Stomach (tissue), 4 donors: ENCODE results near the gene KNG1.

Experiments
- EP300 ChIP-seq: sonication (generic); formaldehyde crosslinking; IDR thresholded peaks from one replicate; pipeline ENCODE4 v1.6.1; 2017; ENCODE audit warnings: antibody characterized with exemption
- POLR2A ChIP-seq, 4 donors: fragments of 450-650 bp; IDR thresholded peaks; one replicate each; pipeline ENCODE4 v1.6.1; 2016; ENCODE audit warnings: antibody characterized with exemption in 4 of 4, control low read depth in 2 of 4, mild to moderate bottlenecking in 1 of 4, moderate library complexity in 1 of 4
- TF ChIP-seq, protein P1 (sequence below), 7 experiments: fragments of 450-650 bp in 4 of 7; fragments of 200-600 bp in 3 of 7; sonication (generic) in 3 of 7; IDR thresholded peaks; one replicate each; pipeline ENCODE4 v1.5.1; 2016 to 2019; ENCODE audit warnings: antibody characterized with exemption in 7 of 7, control low read depth in 2 of 7, mild to moderate bottlenecking in 1 of 7

DNA sequence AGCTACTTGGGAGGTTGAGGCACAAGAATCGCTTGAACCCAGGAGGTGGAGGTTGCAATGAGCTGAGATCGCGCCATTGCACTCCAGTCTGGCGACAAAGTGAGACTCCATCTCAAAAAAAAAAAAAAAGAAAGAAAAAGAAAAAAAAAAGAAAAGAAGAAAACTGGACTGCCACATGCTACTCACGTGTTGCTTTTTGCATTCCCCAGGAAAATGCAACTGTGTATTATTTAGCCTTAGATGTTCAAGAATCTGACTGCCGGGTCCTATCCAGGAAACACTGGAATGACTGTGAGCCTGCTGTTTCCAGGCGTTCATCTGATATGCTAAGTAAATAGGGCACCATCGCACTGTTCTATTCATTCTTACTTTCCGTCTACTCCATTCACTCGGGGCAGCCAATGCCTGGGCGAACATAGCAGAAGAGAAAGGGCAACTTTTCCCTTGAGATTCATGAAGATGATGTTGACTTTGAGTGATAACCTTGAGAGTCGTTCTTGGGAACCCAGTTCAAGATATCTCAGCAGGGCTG is 30.0 kb upstream of the KNG1 start:
- TF ChIP-seq, protein P1, sequence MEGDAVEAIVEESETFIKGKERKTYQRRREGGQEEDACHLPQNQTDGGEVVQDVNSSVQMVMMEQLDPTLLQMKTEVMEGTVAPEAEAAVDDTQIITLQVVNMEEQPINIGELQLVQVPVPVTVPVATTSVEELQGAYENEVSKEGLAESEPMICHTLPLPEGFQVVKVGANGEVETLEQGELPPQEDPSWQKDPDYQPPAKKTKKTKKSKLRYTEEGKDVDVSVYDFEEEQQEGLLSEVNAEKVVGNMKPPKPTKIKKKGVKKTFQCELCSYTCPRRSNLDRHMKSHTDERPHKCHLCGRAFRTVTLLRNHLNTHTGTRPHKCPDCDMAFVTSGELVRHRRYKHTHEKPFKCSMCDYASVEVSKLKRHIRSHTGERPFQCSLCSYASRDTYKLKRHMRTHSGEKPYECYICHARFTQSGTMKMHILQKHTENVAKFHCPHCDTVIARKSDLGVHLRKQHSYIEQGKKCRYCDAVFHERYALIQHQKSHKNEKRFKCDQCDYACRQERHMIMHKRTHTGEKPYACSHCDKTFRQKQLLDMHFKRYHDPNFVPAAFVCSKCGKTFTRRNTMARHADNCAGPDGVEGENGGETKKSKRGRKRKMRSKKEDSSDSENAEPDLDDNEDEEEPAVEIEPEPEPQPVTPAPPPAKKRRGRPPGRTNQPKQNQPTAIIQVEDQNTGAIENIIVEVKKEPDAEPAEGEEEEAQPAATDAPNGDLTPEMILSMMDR (IDR thresholded peaks at IDR 0.05), result no peak
- TF ChIP-seq POLR2A (IDR thresholded peaks at IDR 0.05), result no peak
- TF ChIP-seq EP300, result no peak
